G401 (cell line): ENCODE measurements around the gene NOCT. TPM values are rescaled to one million over a fixed set of nuclear protein-coding genes. Genes with fewer than 3 reads are reported as not detected.
"Not testable (repeated sequence)": the region's sequence is repeated elsewhere in the genome, so short reads cannot be mapped to it uniquely, and the experiment has no call there.

Experiments used
- DNase-seq: peaks from one replicate; pipeline ENCODE4 v3.0.0-alpha.2; 2015; ENCODE audit warnings: low spot score
- in situ Hi-C: cut with HindIII; loops from 2 replicates; pipeline ENCODE4 v1.10.0; 2016; ENCODE audit warnings: low sequenced_read_pairs, mixed read lengths
- total RNA-seq: library from RNA; depleted of rRNA; stranded (reverse); fragments of >200 nt; shearing (Covaris generic); gene quantifications from 2 replicates; pipeline ENCODE4 v1.2.3, GENCODE V29; 2014

The NOCT gene
- total RNA-seq, 1 experiment from 2014 or later: 24.3 TPM

GRCh38 chr4:139005774-139006173 lies 9.8 kb upstream of the NOCT start:
- no peak for DNase-seq
- in situ Hi-C loops: no loop called here

GRCh38 chr4:139007640-139008039 lies 7.9 kb upstream of the NOCT start:
- no peak for DNase-seq
- in situ Hi-C loops: no loop called here

GRCh38 chr4:139008278-139008677 lies 7.3 kb upstream of the NOCT start:
- DNase-seq, in situ Hi-C loops: not testable (repeated sequence)

GRCh38 chr4:139009702-139010101 lies 5.9 kb upstream of the NOCT start:
- in situ Hi-C loops: no loop called here
- no peak for DNase-seq

GRCh38 chr4:139011225-139011950 lies 4.2 kb upstream of the NOCT start:
- DNase-seq: no peak
- in situ Hi-C loops: no loop called here

GRCh38 chr4:139014371-139015268 lies 961 bp upstream of the NOCT start:
- no peak for DNase-seq
- in situ Hi-C loops: no loop called here

- in situ Hi-C loops: no loop called here
- DNase-seq: peak; percentile 55
Measured at GRCh38 chr4:139015948-139016471, 429 bp downstream of the NOCT start.

- in situ Hi-C loops: no loop called here
- DNase-seq: no peak
Measured at GRCh38 chr4:139017861-139018260, 2.3 kb downstream of the NOCT start.

GRCh38 chr4:139018501-139018900 lies 2.9 kb downstream of the NOCT start:
- DNase-seq: no peak
- in situ Hi-C loops: no loop called here

GRCh38 chr4:139018971-139019758 lies 3.6 kb downstream of the NOCT start:
- in situ Hi-C loops: no loop called here
- DNase-seq: no peak

- in situ Hi-C loops: no loop called here
- no peak for DNase-seq
Measured at GRCh38 chr4:139020384-139020783, 4.8 kb downstream of the NOCT start.

- in situ Hi-C loops, DNase-seq: not testable (repeated sequence)
Measured at GRCh38 chr4:139021071-139021470, 5.5 kb downstream of the NOCT start.

- no peak for DNase-seq
- in situ Hi-C loops: no loop called here
Measured at GRCh38 chr4:139022835-139023234, 7.3 kb downstream of the NOCT start.

GRCh38 chr4:139024686-139025085 lies 9.1 kb downstream of the NOCT start:
- DNase-seq: no peak
- in situ Hi-C loops: no loop called here

GRCh38 chr4:139025841-139026240 lies 10.3 kb downstream of the NOCT start:
- in situ Hi-C loops: no loop called here
- DNase-seq: no peak

GRCh38 chr4:139027776-139028175 lies 12.2 kb downstream of the NOCT start:
- DNase-seq: no peak
- in situ Hi-C loops: no loop called here

- DNase-seq: no peak
- in situ Hi-C loops: no loop called here
Measured at GRCh38 chr4:139028191-139028661, 12.6 kb downstream of the NOCT start.

- in situ Hi-C loops, DNase-seq: not testable (repeated sequence)
Measured at GRCh38 chr4:139029866-139030363, 14.3 kb downstream of the NOCT start.

- peak; percentile 92 for DNase-seq
- in situ Hi-C loops: no loop called here
Measured at GRCh38 chr4:139030614-139031235, 15.1 kb downstream of the NOCT start.
